Measurements from ENCODE around the gene PLCXD3. TPM values are rescaled to one million over a fixed set of nuclear protein-coding genes. Genes with fewer than 3 reads are reported as not detected.

PLCXD3 gene
- total and polyA plus RNA-seq, 10 of the 15 experiments (the other 5 are each of a cell fraction or from before 2014, with no cell fraction given): not detected

DNA sequence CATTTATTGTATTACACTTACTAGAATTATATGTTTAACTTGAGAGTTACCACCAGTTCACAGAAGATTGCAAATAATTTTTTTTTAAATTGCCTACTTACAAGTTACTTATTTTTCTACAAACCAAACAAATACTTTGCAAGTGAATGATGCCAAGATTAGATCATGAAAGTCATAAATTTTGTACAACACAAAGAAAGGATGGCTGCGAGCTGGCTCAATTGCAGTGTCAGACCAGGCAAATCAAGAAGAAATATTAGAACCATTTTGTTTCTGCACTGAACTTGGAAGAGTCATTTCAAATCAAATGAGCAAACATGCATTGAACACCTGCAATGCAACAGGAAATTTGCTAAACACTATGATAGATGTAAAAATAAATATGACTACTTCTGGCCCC, 97.3 kb downstream of the PLCXD3 start:
- H3K27ac ChIP-seq (ENCODE audit: control insufficient read depth, insufficient read depth): no peak overlapping the region
- FAIRE-seq (no peak), ATAC-seq (no peak), DNase-seq (ENCODE audit: low read depth, low spot score) (no peak)
- H4K20me1 ChIP-seq (ENCODE audit: control insufficient read depth, insufficient read depth): no peaks in the 10 kb centered on the region
- no peaks in the 10 kb centered on the region for H3K36me3 ChIP-seq (ENCODE audit: control insufficient read depth in 2 of 2, insufficient read depth in 2 of 2, low read length in 1 of 2)
- no peak overlapping the region for H3K4me2 ChIP-seq (ENCODE audit: control insufficient read depth, insufficient read depth)
- RAD21 ChIA-PET (ENCODE audit: unreplicated experiment): no interaction called here
- H2AFZ ChIP-seq (ENCODE audit: control insufficient read depth, low read depth, low read length): no peak overlapping the region
- no peaks in the 10 kb centered on the region for H3K4me1 ChIP-seq (ENCODE audit: control insufficient read depth, insufficient read depth, low read length)
- SMC1A ChIA-PET (ENCODE audit: uncharacterized antibody, unreplicated experiment): no interaction called here
- H3K79me2 ChIP-seq (ENCODE audit: control insufficient read depth, insufficient read depth, low read length): no peaks in the 10 kb centered on the region
- H3K9me3 ChIP-seq (replicated peaks; ENCODE audit: control insufficient read depth, insufficient read depth, low read length): no peaks in the 10 kb centered on the region
- no TSS peak for BruUV-seq (replicated peaks)
- POLR2A ChIA-PET: no interaction called here
- 0% methylated on average over 1 of the region's 1 CpG for WGBS (ENCODE audit: insufficient coverage, insufficient replicate concordance, low lambda C conversion rate, missing lambda C conversion rate)
- no peak overlapping the region for H3K4me3 ChIP-seq
- CTCF ChIA-PET: no interaction called here
- H3K9ac ChIP-seq (ENCODE audit: control insufficient read depth, insufficient read depth, low read length): no peak overlapping the region
- in situ Hi-C loops (cut with MboI): no loop called here
- intact Hi-C loops (cut with micrococcal nuclease; ENCODE audit: unreplicated experiment): no loop called here
- no peaks in the 10 kb centered on the region for H3K27me3 ChIP-seq (replicated peaks in 1 of 2; ENCODE audit: control insufficient read depth in 2 of 2, insufficient read depth in 2 of 2, low read length in 1 of 2)
- TF ChIP-seq, protein P1, sequence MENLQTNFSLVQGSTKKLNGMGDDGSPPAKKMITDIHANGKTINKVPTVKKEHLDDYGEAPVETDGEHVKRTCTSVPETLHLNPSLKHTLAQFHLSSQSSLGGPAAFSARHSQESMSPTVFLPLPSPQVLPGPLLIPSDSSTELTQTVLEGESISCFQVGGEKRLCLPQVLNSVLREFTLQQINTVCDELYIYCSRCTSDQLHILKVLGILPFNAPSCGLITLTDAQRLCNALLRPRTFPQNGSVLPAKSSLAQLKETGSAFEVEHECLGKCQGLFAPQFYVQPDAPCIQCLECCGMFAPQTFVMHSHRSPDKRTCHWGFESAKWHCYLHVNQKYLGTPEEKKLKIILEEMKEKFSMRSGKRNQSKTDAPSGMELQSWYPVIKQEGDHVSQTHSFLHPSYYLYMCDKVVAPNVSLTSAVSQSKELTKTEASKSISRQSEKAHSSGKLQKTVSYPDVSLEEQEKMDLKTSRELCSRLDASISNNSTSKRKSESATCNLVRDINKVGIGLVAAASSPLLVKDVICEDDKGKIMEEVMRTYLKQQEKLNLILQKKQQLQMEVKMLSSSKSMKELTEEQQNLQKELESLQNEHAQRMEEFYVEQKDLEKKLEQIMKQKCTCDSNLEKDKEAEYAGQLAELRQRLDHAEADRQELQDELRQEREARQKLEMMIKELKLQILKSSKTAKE (IDR thresholded peaks at IDR 0.05; ENCODE audit: low read depth, poor library complexity, severe bottlenecking): no peak

DNA sequence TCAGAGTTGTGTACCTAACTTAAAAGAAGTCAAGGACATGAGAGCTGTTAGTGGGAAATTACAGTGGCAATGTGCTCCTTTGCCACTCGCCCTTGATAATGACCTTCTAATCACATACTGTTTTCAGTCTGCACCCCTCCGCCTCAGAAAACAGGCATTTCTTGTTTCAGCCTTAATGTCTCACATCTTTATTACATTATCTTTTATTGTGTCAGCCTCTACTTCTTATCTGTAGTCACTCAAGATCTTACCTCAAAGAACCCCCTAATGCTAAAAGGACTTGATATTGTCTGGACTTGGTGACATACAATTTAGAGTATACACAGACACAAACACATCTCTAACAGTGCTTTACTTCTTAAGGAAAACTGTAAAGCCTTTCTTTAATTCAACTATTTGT, 97.9 kb downstream of the PLCXD3 start:
- RAD21 ChIA-PET (ENCODE audit: unreplicated experiment): no interaction called here
- no peak for TF ChIP-seq TARDBP (IDR thresholded peaks at IDR 0.05; ENCODE audit: borderline replicate concordance)
- H3K9me3 ChIP-seq (replicated peaks; ENCODE audit: control insufficient read depth, insufficient read depth, low read length): no peaks in the 10 kb centered on the region
- ATAC-seq (no peak), FAIRE-seq (no peak), DNase-seq (ENCODE audit: low read depth, low spot score) (no peak)
- H3K4me2 ChIP-seq (ENCODE audit: control insufficient read depth, insufficient read depth): no peak overlapping the region
- no peak overlapping the region for H2AFZ ChIP-seq (ENCODE audit: control insufficient read depth, low read depth, low read length)
- no peak overlapping the region for H3K4me3 ChIP-seq
- in situ Hi-C loops (cut with MboI) (no loop called here), intact Hi-C loops (cut with micrococcal nuclease; ENCODE audit: unreplicated experiment) (no loop called here)
- POLR2A ChIA-PET: no interaction called here
- no peaks in the 10 kb centered on the region for H3K79me2 ChIP-seq (ENCODE audit: control insufficient read depth, insufficient read depth, low read length)
- H3K9ac ChIP-seq (ENCODE audit: control insufficient read depth, insufficient read depth, low read length): no peak overlapping the region
- BruUV-seq (replicated peaks): no TSS peak
- SMC1A ChIA-PET (ENCODE audit: uncharacterized antibody, unreplicated experiment): no interaction called here
- CTCF ChIA-PET: no interaction called here
- no peaks in the 10 kb centered on the region for H3K27me3 ChIP-seq (replicated peaks in 1 of 2; ENCODE audit: control insufficient read depth in 2 of 2, insufficient read depth in 2 of 2, low read length in 1 of 2)
- H3K27ac ChIP-seq (ENCODE audit: control insufficient read depth, insufficient read depth): no peak overlapping the region
- H3K36me3 ChIP-seq (ENCODE audit: control insufficient read depth in 2 of 2, insufficient read depth in 2 of 2, low read length in 1 of 2): no peaks in the 10 kb centered on the region
- no peaks in the 10 kb centered on the region for H4K20me1 ChIP-seq (ENCODE audit: control insufficient read depth, insufficient read depth)
- whole genome bisulfite sequencing (ENCODE audit: insufficient coverage, insufficient replicate concordance, low lambda C conversion rate, missing lambda C conversion rate): 0% methylated on average over 2 of the region's 2 CpGs
- no peaks in the 10 kb centered on the region for H3K4me1 ChIP-seq (ENCODE audit: control insufficient read depth, insufficient read depth, low read length)
